Prostate gland (tissue), 2 donors: ENCODE results near the gene HOXD13.

ENCODE experiments used
- CTCF ChIP-seq, 4 experiments: fragments of 200-600 bp in 2 of 4; fragments of 450-650 bp in 2 of 4; sonication (generic) in 2 of 4; IDR thresholded peaks; 1 replicate in 3 of 4; 2 replicates in 1 of 4; pipeline ENCODE4 v1.5.1; 2016 to 2019; ENCODE audit warnings: antibody characterized with exemption in 4 of 4, mild to moderate bottlenecking in 2 of 4, moderate library complexity in 2 of 4
- POLR2A ChIP-seq: fragments of 450-650 bp; IDR thresholded peaks from one replicate; pipeline ENCODE4 v1.6.1; 2016; ENCODE audit warnings: antibody characterized with exemption, mild to moderate bottlenecking

DNA sequence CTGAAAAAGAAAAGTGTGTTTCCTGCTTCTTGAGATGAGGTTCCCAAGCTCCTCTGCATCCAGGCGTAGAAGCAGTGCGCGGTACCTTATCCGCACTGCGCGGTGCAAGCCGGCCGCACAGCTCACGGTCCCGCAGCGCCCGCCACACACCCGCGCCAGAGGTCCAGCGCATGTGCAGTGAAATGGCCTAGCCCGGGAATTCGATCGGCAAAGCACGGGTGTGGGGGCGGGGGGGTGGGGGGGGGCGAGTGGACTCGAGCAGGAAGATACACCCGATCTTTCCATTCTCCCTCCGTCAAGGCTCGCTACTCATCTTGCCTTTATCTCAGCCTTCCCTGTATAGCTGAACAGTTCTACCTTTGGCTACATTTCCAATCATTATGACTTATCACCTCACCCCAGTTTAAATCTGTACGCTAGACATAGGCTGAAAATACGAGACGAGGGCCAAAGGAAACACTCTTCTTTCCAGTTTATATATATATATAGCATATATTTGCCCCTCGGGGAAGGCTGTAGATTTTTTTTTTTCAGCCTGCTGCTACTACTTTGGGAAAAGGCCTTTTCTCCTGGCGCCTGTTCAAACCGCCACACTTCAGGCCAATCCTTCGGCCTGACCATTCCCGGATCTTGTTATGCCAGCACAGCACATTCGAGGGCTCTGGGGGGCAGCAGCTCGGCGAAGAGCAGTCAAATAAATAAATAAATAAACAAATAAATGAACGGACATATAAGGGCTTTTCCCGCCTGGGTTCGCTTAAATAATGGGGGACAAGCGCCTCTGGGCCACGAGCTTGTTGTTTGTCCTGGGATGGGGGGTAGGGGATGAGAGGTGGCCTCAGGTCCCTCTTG, 47.4 kb downstream of the HOXD13 start:
- no peak for TF ChIP-seq CTCF (IDR thresholded peaks at IDR 0.05)
- TF ChIP-seq POLR2A, result no peak
